ENCODE results near the gene SRPK2. TPM values are rescaled to one million over a fixed set of nuclear protein-coding genes. Genes with fewer than 3 reads are reported as not detected.

SRPK2 gene
- total RNA-seq (2022; extraction: Qiagen RNA extraction) = 28.6 to 37.5 TPM (median 35.4 TPM) in 5 replicates

GRCh38 chr7:105388356-105389087, at the start of gene SRPK2:
TSS of gene SRPK2 (minus strand) at chr7:105388921.

Other genes with a start within 250 kb of the SRPK2 start
- 23.2 to 31.5 TPM (median 25.7 TPM) in 5 replicates for gene PUS7, start 133.3 kb upstream of the SRPK2 start, total RNA-seq (2022; extraction: Qiagen RNA extraction)
- gene RINT1, start 143.3 kb upstream of the SRPK2 start, total RNA-seq (2022; extraction: Qiagen RNA extraction) = 13.6 to 17.1 TPM (median 15.5 TPM) in 5 replicates
- gene EFCAB10, start 192.6 kb upstream of the SRPK2 start, total RNA-seq (2022; extraction: Qiagen RNA extraction) = 2.2 to 3.8 TPM (median 2.8 TPM) in 5 replicates

Data from A549 treated with Mapracorat at 1 μM for 4 hours (cell line).